Thoracic aorta (tissue), 2 donors: Measurements from ENCODE around the gene ATP2B1. TPM values are rescaled to one million over a fixed set of nuclear protein-coding genes. Genes with fewer than 3 reads are reported as not detected.

Experiments
- ATAC-seq: fragments of 150-250 bp; one replicate; pipeline ENCODE4 v1.8.0; 2017; ENCODE audit warnings: low read depth; ENCODE audit not compliant: insufficient number of reproducible peaks, low FRiP score
- DNase-seq: peaks from one replicate; pipeline ENCODE4 v3.0.0-alpha.2; 2020; ENCODE audit warnings: low spot score
- H3K27ac ChIP-seq, 2 donors: fragments of 200-600 bp; sonication (generic); 1 replicate in 1 of 2; 2 replicates in 1 of 2; pipeline ENCODE4 v1.5.1; 2016; ENCODE audit warnings: mild to moderate bottlenecking in 2 of 2, moderate library complexity in 2 of 2
- H3K27me3 ChIP-seq: fragments of 200-600 bp; sonication (generic); replicated peaks from 2 replicates; pipeline ENCODE4 v1.6.0; 2016; ENCODE audit warnings: mild to moderate bottlenecking; ENCODE audit not compliant: insufficient read depth
- H3K36me3 ChIP-seq: fragments of 200-600 bp; sonication (generic); one replicate; pipeline ENCODE4 v1.5.1; 2016
- H3K4me1 ChIP-seq, 2 donors: fragments of 200-600 bp; sonication (generic); 1 replicate in 1 of 2; 2 replicates in 1 of 2; pipeline versions ENCODE4 v1.5.1 to v1.6.0; 2016; ENCODE audit warnings: low read depth in 2 of 2, mild to moderate bottlenecking in 1 of 2; ENCODE audit not compliant: control insufficient read depth in 1 of 2
- H3K4me3 ChIP-seq: fragments of 200-600 bp; sonication (generic); 2 replicates; pipeline ENCODE4 v1.5.1; 2016; ENCODE audit warnings: mild to moderate bottlenecking
- H3K9me3 ChIP-seq: fragments of 200-600 bp; sonication (generic); 2 replicates; pipeline ENCODE4 v1.5.1; 2016
- total RNA-seq, 2 donors: library from RNA; depleted of rRNA; stranded (reverse); fragments of >200 nt; gene quantifications; one replicate each; pipeline versions ENCODE4 v1.1.0 to v1.2.3, GENCODE V29; 2016
- TF ChIP-seq, protein P1 (sequence below): fragments of 200-600 bp; sonication (generic); IDR thresholded peaks from one replicate; pipeline ENCODE4 v1.5.1; 2019; ENCODE audit warnings: antibody characterized with exemption

The ATP2B1 gene
- total RNA-seq, 2 donors from 2014 or later: 17.7 to 21.2 TPM

DNA sequence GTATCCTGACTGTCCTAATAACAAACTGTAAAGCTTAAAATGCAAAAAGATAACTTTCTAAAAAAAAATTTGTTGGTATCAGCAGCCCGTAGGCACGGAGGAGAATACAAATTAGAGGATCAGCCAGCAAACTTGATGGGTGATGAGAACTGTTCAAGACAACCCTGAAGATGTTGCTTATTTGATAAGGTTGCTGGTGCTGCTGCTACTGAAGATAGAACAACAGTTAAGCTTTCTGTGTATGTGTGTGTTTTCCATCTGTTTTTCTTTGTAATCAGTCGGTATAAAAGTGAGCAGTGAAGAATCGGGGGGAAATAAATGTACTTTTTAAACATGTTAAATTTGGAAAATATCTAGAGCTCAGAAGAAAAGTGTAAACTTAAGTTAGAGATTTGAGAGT lies 115.4 kb downstream of the ATP2B1 start:
- Histone ChIP-seq H3K4me3 (no peak overlapping the region), H3K9me3 (no peaks in the 10 kb centered on the region), H3K36me3 (no peaks in the 10 kb centered on the region), H3K27ac (no peak overlapping the region), H3K27me3 (no peaks in the 10 kb centered on the region), H3K4me1 (no peaks in the 10 kb centered on the region)
- TF ChIP-seq, protein P1, sequence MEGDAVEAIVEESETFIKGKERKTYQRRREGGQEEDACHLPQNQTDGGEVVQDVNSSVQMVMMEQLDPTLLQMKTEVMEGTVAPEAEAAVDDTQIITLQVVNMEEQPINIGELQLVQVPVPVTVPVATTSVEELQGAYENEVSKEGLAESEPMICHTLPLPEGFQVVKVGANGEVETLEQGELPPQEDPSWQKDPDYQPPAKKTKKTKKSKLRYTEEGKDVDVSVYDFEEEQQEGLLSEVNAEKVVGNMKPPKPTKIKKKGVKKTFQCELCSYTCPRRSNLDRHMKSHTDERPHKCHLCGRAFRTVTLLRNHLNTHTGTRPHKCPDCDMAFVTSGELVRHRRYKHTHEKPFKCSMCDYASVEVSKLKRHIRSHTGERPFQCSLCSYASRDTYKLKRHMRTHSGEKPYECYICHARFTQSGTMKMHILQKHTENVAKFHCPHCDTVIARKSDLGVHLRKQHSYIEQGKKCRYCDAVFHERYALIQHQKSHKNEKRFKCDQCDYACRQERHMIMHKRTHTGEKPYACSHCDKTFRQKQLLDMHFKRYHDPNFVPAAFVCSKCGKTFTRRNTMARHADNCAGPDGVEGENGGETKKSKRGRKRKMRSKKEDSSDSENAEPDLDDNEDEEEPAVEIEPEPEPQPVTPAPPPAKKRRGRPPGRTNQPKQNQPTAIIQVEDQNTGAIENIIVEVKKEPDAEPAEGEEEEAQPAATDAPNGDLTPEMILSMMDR: no peak
- DNase-seq (no peak), ATAC-seq (no peak)

- no peaks in the 10 kb centered on the region for H3K4me1 ChIP-seq
- no peaks in the 10 kb centered on the region for H3K36me3 ChIP-seq
- H3K4me3 ChIP-seq: no peak overlapping the region
- H3K27ac ChIP-seq: no peak overlapping the region
- no peak for DNase-seq
- no peak for ATAC-seq
- TF ChIP-seq, protein P1: no peak
- H3K27me3 ChIP-seq: no peaks in the 10 kb centered on the region
- no peaks in the 10 kb centered on the region for H3K9me3 ChIP-seq
Observed at GRCh38 chr12:89589753-89590152, 118.9 kb downstream of the ATP2B1 start.

DNA sequence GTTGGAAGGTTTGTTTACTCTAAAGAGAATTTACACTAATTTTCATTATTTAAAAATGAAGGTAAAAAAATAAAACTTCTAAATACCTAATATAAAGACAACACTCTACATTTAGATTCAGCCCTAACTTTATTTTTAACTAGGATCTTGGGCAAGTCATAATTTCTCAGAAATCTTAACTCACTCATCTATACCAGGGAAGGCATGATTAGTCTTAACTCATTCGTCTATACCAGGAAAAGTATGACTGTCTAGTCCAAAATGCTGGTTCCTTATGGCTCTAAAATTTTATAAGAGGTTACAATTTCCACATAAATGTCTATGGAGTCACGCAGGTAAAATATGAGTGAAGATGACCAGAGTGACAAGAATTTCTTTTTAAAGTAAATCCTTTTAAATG lies 130.1 kb downstream of the ATP2B1 start:
- no peak overlapping the region for H3K27ac ChIP-seq

DNA sequence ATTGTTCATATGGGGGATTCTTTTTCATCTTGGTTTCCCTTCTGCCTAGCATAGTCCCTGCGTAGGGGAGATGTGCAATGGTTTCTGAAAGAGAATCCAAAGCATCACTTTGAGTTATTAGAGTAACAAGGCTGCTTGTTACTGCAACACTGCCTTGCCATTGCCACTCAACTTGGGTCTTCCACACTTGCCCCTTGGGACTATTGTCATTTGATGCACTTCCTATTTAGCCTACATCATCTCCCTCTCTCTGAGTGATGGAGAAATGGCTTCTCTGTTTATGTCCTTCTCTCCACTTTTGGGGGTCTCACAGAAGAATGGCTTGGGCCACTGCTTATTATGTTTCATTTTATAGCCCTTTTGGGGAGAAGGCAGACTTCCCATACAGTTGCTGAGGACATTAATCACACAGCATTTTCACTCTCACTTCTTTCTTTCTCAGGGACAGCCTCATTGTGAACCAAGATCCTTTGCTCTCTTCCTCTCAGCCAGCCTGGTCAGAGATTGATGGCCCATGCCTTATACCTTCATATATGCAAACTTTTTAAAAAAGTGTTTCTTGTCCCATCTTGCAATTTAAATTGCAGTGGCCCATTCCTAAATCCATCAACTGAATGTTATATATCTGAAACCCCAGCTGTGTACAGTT lies 131.9 kb downstream of the ATP2B1 start:
- no peak for DNase-seq
- no peak for ATAC-seq
- no peaks in the 10 kb centered on the region for H3K36me3 ChIP-seq

More for the DNA sequence above, 130.1 kb downstream of the ATP2B1 start:
- Histone ChIP-seq H3K9me3 (no peaks in the 10 kb centered on the region), H3K36me3 (no peaks in the 10 kb centered on the region), H3K27me3 (no peaks in the 10 kb centered on the region), H3K4me3 (no peak overlapping the region), H3K4me1 (no peaks in the 10 kb centered on the region)
- TF ChIP-seq, protein P1: no peak
- no peak for DNase-seq
- no peak for ATAC-seq

GRCh38 chr12:89575374-89575773 lies 133.3 kb downstream of the ATP2B1 start:
- DNase-seq: no peak
- TF ChIP-seq, protein P1: no peak
- Histone ChIP-seq H3K27me3 (no peaks in the 10 kb centered on the region), H3K4me1 (no peaks in the 10 kb centered on the region), H3K4me3 (no peak overlapping the region), H3K36me3 (no peaks in the 10 kb centered on the region), H3K27ac (no peak overlapping the region), H3K9me3 (no peaks in the 10 kb centered on the region)
- no peak for ATAC-seq

More for the DNA sequence above, 131.9 kb downstream of the ATP2B1 start:
- H3K9me3 ChIP-seq: no peaks in the 10 kb centered on the region
- no peaks in the 10 kb centered on the region for H3K4me1 ChIP-seq
- no peak overlapping the region for H3K27ac ChIP-seq
- TF ChIP-seq, protein P1: no peak
- H3K4me3 ChIP-seq: no peak overlapping the region
- no peaks in the 10 kb centered on the region for H3K27me3 ChIP-seq
